DND-41 (cell line): ENCODE measurements around the gene RHOF.

ENCODE experiments used
- CTCF ChIP-seq: IDR thresholded peaks from 2 replicates; pipeline ENCODE4 v1.5.1; 2012; ENCODE audit warnings: borderline replicate concordance, low read length, moderate library complexity, mild to moderate bottlenecking; ENCODE audit not compliant: poor library complexity, severe bottlenecking; ENCODE audit errors: extremely low read depth
- EZH2 ChIP-seq: IDR thresholded peaks from 3 replicates; pipeline ENCODE4 v1.6.1; 2012; ENCODE audit warnings: borderline replicate concordance, low read depth, mild to moderate bottlenecking, moderate library complexity, low read length, inconsistent platforms; ENCODE audit not compliant: severe bottlenecking

GRCh38 chr12:121813951-121814350, 20.5 kb upstream of the RHOF start:
- TF ChIP-seq CTCF (no peak), EZH2 (no peak)
